OCI-LY7 (cell line): Measurements from ENCODE around the gene CDH3. TPM values are rescaled to one million over a fixed set of nuclear protein-coding genes. Genes with fewer than 3 reads are reported as not detected.

Experiments used
- BruUV-seq: library from RNA; stranded (reverse); fragments of 400-500 nt; replicated peaks from 2 replicates; lab custom pipeline; 2021; lab: Mats Ljungman, UMichigan
- CTCF ChIA-PET: fragments of 300-600 bp; sonication (Branson Sonifier 250); formaldehyde crosslinking; loops from one replicate; lab custom pipeline; 2022; ENCODE audit warnings: antibody characterized with exemption; ENCODE audit not compliant: unreplicated experiment; lab: Charles Lee
- POLR2A ChIA-PET: fragments of 300-600 bp; sonication (Branson Sonifier 250); formaldehyde crosslinking; loops from one replicate; lab custom pipeline; 2022; ENCODE audit warnings: antibody characterized with exemption; lab: Charles Lee
- DNase-seq: peaks from one replicate; pipeline ENCODE4 v3.0.0-alpha.2; 2015; ENCODE audit warnings: low spot score
- H2AFZ ChIP-seq: fragments of 200-600 bp; sonication (generic), shearing (Covaris generic); 2 replicates; pipeline ENCODE4 v1.6.1; 2014; ENCODE audit warnings: mild to moderate bottlenecking, antibody characterized with exemption, low read length, moderate library complexity
- H3K27ac ChIP-seq: fragments of 200-600 bp; sonication (generic); 2 replicates; pipeline ENCODE4 v1.5.1; 2014; ENCODE audit warnings: mixed run types, low read depth, mild to moderate bottlenecking, moderate library complexity, low read length, inconsistent platforms; ENCODE audit not compliant: poor library complexity, severe bottlenecking
- H3K36me3 ChIP-seq: fragments of 200-600 bp; sonication (generic); 2 replicates; pipeline ENCODE4 v1.6.1; 2014; ENCODE audit warnings: mild to moderate bottlenecking, antibody characterized with exemption, low read length, moderate library complexity, mixed read lengths; ENCODE audit not compliant: insufficient read depth
- H3K4me1 ChIP-seq: fragments of 200-600 bp; sonication (generic); 2 replicates; pipeline ENCODE4 v1.5.1; 2014; ENCODE audit warnings: mild to moderate bottlenecking, low read length; ENCODE audit not compliant: insufficient read depth, poor library complexity, severe bottlenecking
- H3K4me2 ChIP-seq: fragments of 200-600 bp; sonication (generic); 2 replicates; pipeline ENCODE4 v1.6.1; 2014; ENCODE audit warnings: mild to moderate bottlenecking, low read length
- H3K4me3 ChIP-seq: fragments of 200-600 bp; sonication (generic); 2 replicates; pipeline ENCODE4 v1.5.1; 2014; ENCODE audit warnings: mild to moderate bottlenecking, low read depth, low read length; ENCODE audit not compliant: poor library complexity, severe bottlenecking
- H3K79me2 ChIP-seq: fragments of 200-600 bp; sonication (generic); 2 replicates; pipeline ENCODE4 v1.6.1; 2016; ENCODE audit warnings: low read depth, mild to moderate bottlenecking, low read length, moderate library complexity, mixed read lengths; ENCODE audit not compliant: insufficient read depth
- H3K9me2 ChIP-seq: fragments of 200-600 bp; sonication (generic); 2 replicates; pipeline ENCODE4 v1.6.1; 2016; ENCODE audit warnings: mild to moderate bottlenecking, low read length, mixed read lengths; ENCODE audit not compliant: insufficient read depth
- H3K9me3 ChIP-seq: fragments of 200-600 bp; sonication (generic); 2 replicates; pipeline ENCODE4 v1.6.1; 2014; ENCODE audit warnings: mild to moderate bottlenecking, mixed run types, low read length, mixed read lengths
- H4K20me1 ChIP-seq: fragments of 200-600 bp; sonication (generic); 2 replicates; pipeline ENCODE4 v1.6.1; 2014; ENCODE audit warnings: mild to moderate bottlenecking, antibody characterized with exemption, low read length, moderate library complexity, mixed read lengths; ENCODE audit not compliant: insufficient read depth
- CTCF ChIP-seq: fragments of 200-600 bp; sonication (generic); conservative IDR thresholded peaks from 2 replicates; pipeline ENCODE4 v1.5.1; 2014; ENCODE audit warnings: mild to moderate bottlenecking, antibody characterized with exemption, low read length, moderate library complexity, mixed read lengths
- EZH2phosphoT487 ChIP-seq: fragments of 200-600 bp; sonication (generic); IDR thresholded peaks from 2 replicates; pipeline ENCODE4 v1.6.1; 2018; ENCODE audit warnings: low read depth, borderline replicate concordance, mild to moderate bottlenecking, mixed run types, antibody characterized with exemption, low read length, moderate library complexity, mixed read lengths
- intact Hi-C: fragments of 100-400 bp; cut with micrococcal nuclease; formaldehyde crosslinking; loops from one replicate; pipeline ENCODE4 v1.10.0; 2022; ENCODE audit not compliant: unreplicated experiment
- total RNA-seq, 2 experiments: library from RNA; depleted of rRNA in 1 of 2; stranded (reverse); fragments of >200 nt in 1 of 2; shearing (Covaris generic) in 1 of 2; gene quantifications; 2 replicates each; pipeline ENCODE4 v1.2.3, GENCODE V29; 2014 to 2022

The CDH3 gene
- total RNA-seq, 2 experiments from 2014 or later = 0.06 to 0.46 TPM

GRCh38 chr16:68681038-68681437, 35.9 kb downstream of the CDH3 start:
- Histone ChIP-seq H3K79me2 (no peaks in the 10 kb centered on the region), H3K27ac (no peak overlapping the region), H3K4me2 (no peak overlapping the region), H3K4me1 (no peaks in the 10 kb centered on the region), H3K9me2 (no peaks in the 10 kb centered on the region), H3K4me3 (no peak overlapping the region), H4K20me1 (no peaks in the 10 kb centered on the region), H3K9me3 (no peaks in the 10 kb centered on the region), H3K36me3 (no peaks in the 10 kb centered on the region), H2AFZ (no peak overlapping the region)
- ChIA-PET POLR2A (no interaction called here), CTCF (no interaction called here)
- no peak for DNase-seq
- intact Hi-C loops = no loop called here
- TF ChIP-seq EZH2phosphoT487 = no peak
- TF ChIP-seq CTCF = no peak
- BruUV-seq = no TSS peak

GRCh38 chr16:68685685-68686478, 40.8 kb downstream of the CDH3 start:
- H2AFZ ChIP-seq = no peak overlapping the region
- H3K36me3 ChIP-seq = no peaks in the 10 kb centered on the region
- TF ChIP-seq EZH2phosphoT487 (no peak), CTCF (no peak)
- intact Hi-C loops = no loop called here
- POLR2A ChIA-PET = no interaction called here
- DNase-seq = no peak
- H3K9me2 ChIP-seq = no peaks in the 10 kb centered on the region
- H3K27ac ChIP-seq = no peak overlapping the region
- H3K4me2 ChIP-seq = no peak overlapping the region
- H4K20me1 ChIP-seq = no peaks in the 10 kb centered on the region
- no TSS peak for BruUV-seq
- no peaks in the 10 kb centered on the region for H3K79me2 ChIP-seq
- no peak overlapping the region for H3K4me3 ChIP-seq
- no peaks in the 10 kb centered on the region for H3K4me1 ChIP-seq
- H3K9me3 ChIP-seq = no peaks in the 10 kb centered on the region
- CTCF ChIA-PET = no interaction called here

- Histone ChIP-seq H3K27ac (no peak overlapping the region), H3K9me2 (no peaks in the 10 kb centered on the region), H3K79me2 (no peaks in the 10 kb centered on the region), H2AFZ (no peak overlapping the region), H3K36me3 (no peaks in the 10 kb centered on the region), H3K9me3 (no peaks in the 10 kb centered on the region), H3K4me3 (no peak overlapping the region), H3K4me1 (no peaks in the 10 kb centered on the region), H4K20me1 (no peaks in the 10 kb centered on the region), H3K4me2 (no peak overlapping the region)
- no TSS peak for BruUV-seq
- TF ChIP-seq EZH2phosphoT487 (no peak), CTCF (no peak)
- DNase-seq = no peak
- POLR2A ChIA-PET = no interaction called here
- CTCF ChIA-PET = no interaction called here
- intact Hi-C loops = no loop called here
Measured at GRCh38 chr16:68686905-68687304, 41.8 kb downstream of the CDH3 start.
